Endothelial cell of umbilical vein (primary cell): ENCODE data around the gene KIFAP3. TPM values are rescaled to one million over a fixed set of nuclear protein-coding genes. Genes with fewer than 3 reads are reported as not detected.

Source experiments
- BruUV-seq: library from RNA; stranded (reverse); fragments of 400-500 nt; replicated peaks from 2 replicates; lab custom pipeline; 2021; lab: Mats Ljungman, UMichigan
- CTCF ChIA-PET: fragments of 300-600, 350-600 bp; sonication (Branson Sonifier 250); formaldehyde crosslinking; loops from one replicate; lab custom pipeline; 2021; ENCODE audit warnings: antibody characterized with exemption, inconsistent platforms; lab: Charles Lee
- POLR2A ChIA-PET: fragments of 300-600, 350-600 bp; sonication (Branson Sonifier 250); formaldehyde crosslinking; loops from one replicate; lab custom pipeline; 2021; ENCODE audit warnings: antibody characterized with exemption, inconsistent platforms; lab: Charles Lee
- DNase-seq: peaks from one replicate; pipeline ENCODE4 v3.0.0-alpha.2; 2011; ENCODE audit warnings: low read depth, low spot score
- FAIRE-seq: peaks from 2 replicates; lab custom pipeline; 2011; peaks lifted over from hg19 to GRCh38; lab: Jason Lieb, UNC
- H2AFZ ChIP-seq: 2 replicates; pipeline ENCODE4 v1.6.0; 2012; ENCODE audit warnings: low read depth, low read length, control low read depth, inconsistent platforms
- H3K27ac ChIP-seq: 2 replicates; pipeline ENCODE4 v1.5.1; 2011; ENCODE audit warnings: low read depth, mild to moderate bottlenecking, control low read depth, low read length, moderate library complexity; ENCODE audit not compliant: insufficient read depth
- H3K27me3 ChIP-seq, 2 experiments: 2 replicates each; pipeline versions ENCODE4 v1.6.0 to v1.6.1; 2011; ENCODE audit warnings: low read length in 2 of 2, mixed read lengths in 1 of 2; ENCODE audit not compliant: control insufficient read depth in 2 of 2, insufficient read depth in 2 of 2
- H3K36me3 ChIP-seq, 2 experiments: 2 replicates in 1 of 2; 3 replicates in 1 of 2; pipeline ENCODE4 v1.5.1; 2011; ENCODE audit warnings: low read length in 2 of 2, mild to moderate bottlenecking in 1 of 2, moderate library complexity in 1 of 2; ENCODE audit not compliant: control insufficient read depth in 2 of 2, insufficient read depth in 2 of 2; ENCODE audit errors: extremely low read depth in 1 of 2
- H3K4me1 ChIP-seq: 3 replicates; pipeline ENCODE4 v1.5.1; 2011; ENCODE audit warnings: mild to moderate bottlenecking, low read length; ENCODE audit not compliant: control insufficient read depth, insufficient read depth; ENCODE audit errors: extremely low read depth
- H3K4me2 ChIP-seq: 2 replicates; pipeline ENCODE4 v1.6.1; 2011; ENCODE audit warnings: low read length, control low read depth, mixed read lengths; ENCODE audit not compliant: insufficient read depth
- H3K4me3 ChIP-seq, 3 experiments: fragments of 200-600 bp in 1 of 3; sonication (generic), shearing (Covaris generic) in 1 of 3; replicated peaks in 1 of 3; 2 replicates each; pipeline ENCODE4 v1.5.1; 2011 to 2016; ENCODE audit warnings: control low read depth in 3 of 3, low read length in 3 of 3, mild to moderate bottlenecking in 2 of 3, inconsistent platforms in 1 of 3, low read depth in 1 of 3, moderate library complexity in 1 of 3; ENCODE audit not compliant: insufficient read depth in 1 of 3
- H3K79me2 ChIP-seq: 2 replicates; pipeline ENCODE4 v1.6.0; 2012; ENCODE audit warnings: low read length, inconsistent platforms; ENCODE audit not compliant: control insufficient read depth, insufficient read depth
- H3K9ac ChIP-seq: replicated peaks from 2 replicates; pipeline ENCODE3; 2011; ENCODE audit warnings: low read length, control low read depth; ENCODE audit not compliant: insufficient read depth; ENCODE audit errors: extremely low read depth
- H3K9me1 ChIP-seq: replicated peaks from 3 replicates; pipeline ENCODE4 v1.6.0; 2011; ENCODE audit warnings: mild to moderate bottlenecking, low read length; ENCODE audit not compliant: control insufficient read depth, insufficient read depth; ENCODE audit errors: extremely low read depth
- H3K9me3 ChIP-seq: replicated peaks from 2 replicates; pipeline ENCODE4 v1.5.1; 2012; ENCODE audit warnings: low read length, inconsistent platforms; ENCODE audit not compliant: control insufficient read depth, insufficient read depth
- H4K20me1 ChIP-seq: replicated peaks from 2 replicates; pipeline ENCODE3; 2011; ENCODE audit warnings: mild to moderate bottlenecking, low read length; ENCODE audit not compliant: control insufficient read depth, insufficient read depth; ENCODE audit errors: extremely low read depth
- EZH2 ChIP-seq: IDR thresholded peaks from 2 replicates; pipeline ENCODE4 v1.6.1; 2012; ENCODE audit warnings: borderline replicate concordance, low read depth, mild to moderate bottlenecking, moderate library complexity, low read length, inconsistent platforms; ENCODE audit not compliant: severe bottlenecking
- FOS ChIP-seq: IDR thresholded peaks from 2 replicates; pipeline ENCODE4 v1.6.1; 2011; ENCODE audit warnings: mild to moderate bottlenecking, low read length, moderate library complexity, borderline replicate concordance; ENCODE audit not compliant: insufficient read depth
- GATA2 ChIP-seq: IDR thresholded peaks from 2 replicates; pipeline ENCODE4 v1.7.0; 2011; ENCODE audit warnings: low read depth, mild to moderate bottlenecking, moderate library complexity, mixed read lengths, low read length; ENCODE audit not compliant: insufficient read length, insufficient read depth
- JUN ChIP-seq: IDR thresholded peaks from 2 replicates; pipeline ENCODE4 v1.6.1; 2011; ENCODE audit warnings: borderline replicate concordance, low read depth; ENCODE audit not compliant: insufficient read length, insufficient read depth
- MYC ChIP-seq: IDR thresholded peaks from one replicate; pipeline ENCODE4 v1.6.1; 2011; ENCODE audit warnings: mild to moderate bottlenecking, low read depth, low read length
- POLR2A ChIP-seq: IDR thresholded peaks from 2 replicates; pipeline ENCODE4 v1.6.1; 2012; ENCODE audit warnings: low read depth, mild to moderate bottlenecking, control low read depth, low read length
- POLR2AphosphoS5 ChIP-seq: IDR thresholded peaks from 2 replicates; pipeline ENCODE4 v1.6.1; 2012; ENCODE audit warnings: low read depth, mild to moderate bottlenecking, control low read depth, low read length, moderate library complexity; ENCODE audit not compliant: insufficient read depth
- dilution Hi-C: fragments of 300-500 bp; cut with MboI; formaldehyde crosslinking; loops from one replicate; pipeline ENCODE4 v1.15.0; 2019; ENCODE audit warnings: low sequenced_read_pairs; ENCODE audit not compliant: extremely low pct_ligation_motif_present
- intact Hi-C: fragments of 100-400 bp; cut with micrococcal nuclease; formaldehyde crosslinking; loops from one replicate; pipeline ENCODE4 v1.10.0; 2022
- polyA plus RNA-seq, 4 experiments: library from polyadenylated mRNA; depleted of rRNA in 3 of 4; stranded (reverse) in 3 of 4; unstranded in 1 of 4; fragments of >200 nt; gene quantifications; 2 replicates each; pipeline versions ENCODE4 v1.2.1 to v1.2.3, GENCODE V29; 2011 to 2012; ENCODE audit warnings: missing spikeins in 1 of 4
- total RNA-seq: library from RNA; stranded (reverse); gene quantifications from 2 replicates; pipeline ENCODE4 v1.2.3, GENCODE V29; 2021
- TF ChIP-seq, protein P1 (sequence below), 2 donors: IDR thresholded peaks; 1 replicate in 1 of 2; 2 replicates in 1 of 2; pipeline ENCODE4 v1.5.1; 2011; ENCODE audit warnings: low read length in 2 of 2, mild to moderate bottlenecking in 2 of 2, moderate library complexity in 2 of 2, control low read depth in 1 of 2, inconsistent platforms in 1 of 2, low read depth in 1 of 2; ENCODE audit not compliant: insufficient read depth in 1 of 2; ENCODE audit errors: extremely low read depth in 1 of 2
- TF ChIP-seq, protein P2 (sequence below): IDR thresholded peaks from 2 replicates; pipeline ENCODE4 v1.6.1; 2011; ENCODE audit not compliant: insufficient read depth, insufficient read length

Gene KIFAP3
- total and polyA plus RNA-seq, 2 donors (not counting 3 experiments of a cell fraction or from before 2014, with no cell fraction given): 6.4 to 17.5 TPM

DNA sequence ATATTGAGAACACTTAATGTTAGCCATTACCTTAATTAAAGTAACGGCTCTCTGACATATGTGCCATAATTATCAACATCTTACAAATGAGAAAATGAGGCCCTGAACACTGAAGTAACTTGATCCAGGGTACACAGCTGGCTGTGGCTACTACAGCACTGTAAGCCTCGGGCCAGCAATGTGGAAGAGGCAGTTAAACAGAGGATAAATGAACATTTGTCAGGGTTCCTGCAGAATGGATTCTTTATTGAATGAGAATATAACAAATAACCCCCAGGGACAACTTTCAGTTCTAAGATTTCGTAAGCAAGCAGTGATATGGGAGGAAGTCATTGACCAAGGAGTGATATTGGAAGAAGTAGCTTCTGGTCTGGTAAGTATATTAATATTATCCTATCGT is 110.3 kb downstream of the KIFAP3 start:
- POLR2A ChIA-PET: no interaction called here
- Histone ChIP-seq H2AFZ (no peak overlapping the region), H3K36me3 (no peaks in the 10 kb centered on the region), H3K4me1 (no peaks in the 10 kb centered on the region), H3K4me2 (no peak overlapping the region), H3K79me2 (no peaks in the 10 kb centered on the region), H3K27me3 (no peaks in the 10 kb centered on the region), H3K9me3 (no peaks in the 10 kb centered on the region), H3K4me3 (no peak overlapping the region), H3K27ac (no peak overlapping the region), H4K20me1 (no peaks in the 10 kb centered on the region), H3K9ac (no peak overlapping the region), H3K9me1 (no peaks in the 10 kb centered on the region)
- TF ChIP-seq EZH2 (no peak), MYC (no peak), FOS (no peak), POLR2AphosphoS5 (no peak), GATA2 (no peak), POLR2A (no peak), JUN (no peak)
- TF ChIP-seq, protein P1, sequence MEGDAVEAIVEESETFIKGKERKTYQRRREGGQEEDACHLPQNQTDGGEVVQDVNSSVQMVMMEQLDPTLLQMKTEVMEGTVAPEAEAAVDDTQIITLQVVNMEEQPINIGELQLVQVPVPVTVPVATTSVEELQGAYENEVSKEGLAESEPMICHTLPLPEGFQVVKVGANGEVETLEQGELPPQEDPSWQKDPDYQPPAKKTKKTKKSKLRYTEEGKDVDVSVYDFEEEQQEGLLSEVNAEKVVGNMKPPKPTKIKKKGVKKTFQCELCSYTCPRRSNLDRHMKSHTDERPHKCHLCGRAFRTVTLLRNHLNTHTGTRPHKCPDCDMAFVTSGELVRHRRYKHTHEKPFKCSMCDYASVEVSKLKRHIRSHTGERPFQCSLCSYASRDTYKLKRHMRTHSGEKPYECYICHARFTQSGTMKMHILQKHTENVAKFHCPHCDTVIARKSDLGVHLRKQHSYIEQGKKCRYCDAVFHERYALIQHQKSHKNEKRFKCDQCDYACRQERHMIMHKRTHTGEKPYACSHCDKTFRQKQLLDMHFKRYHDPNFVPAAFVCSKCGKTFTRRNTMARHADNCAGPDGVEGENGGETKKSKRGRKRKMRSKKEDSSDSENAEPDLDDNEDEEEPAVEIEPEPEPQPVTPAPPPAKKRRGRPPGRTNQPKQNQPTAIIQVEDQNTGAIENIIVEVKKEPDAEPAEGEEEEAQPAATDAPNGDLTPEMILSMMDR (IDR thresholded peaks at IDR 0.05; ENCODE audit: extremely low read depth in 1 of 2, insufficient read depth in 1 of 2, low read depth in 1 of 2, low read length in 2 of 2): no peak
- TF ChIP-seq, protein P2, sequence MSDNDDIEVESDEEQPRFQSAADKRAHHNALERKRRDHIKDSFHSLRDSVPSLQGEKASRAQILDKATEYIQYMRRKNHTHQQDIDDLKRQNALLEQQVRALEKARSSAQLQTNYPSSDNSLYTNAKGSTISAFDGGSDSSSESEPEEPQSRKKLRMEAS: no peak
- no TSS peak for BruUV-seq
- CTCF ChIA-PET: interaction anchor here (1.0 kb wide), 1 partner anchor 20 kb away, joined by 3 read pairs; no protein-coding TSS in a partner anchor
- intact Hi-C loops: no loop called here
- DNase-seq (no peak), FAIRE-seq (no peak)
- dilution Hi-C loops: no loop called here
